HepG2 (cell line): ENCODE data around the gene SEMA3G. TPM values are rescaled to one million over a fixed set of nuclear protein-coding genes. Genes with fewer than 3 reads are reported as not detected.
A peak's percentile ranks its signal among the peaks of the same experiment; 100 is the strongest.

Experiments
- ELK4 ChIP-seq: sonication (generic); formaldehyde crosslinking; IDR thresholded peaks from 2 replicates; pipeline ENCODE4 v1.9.0; 2021; ENCODE audit warnings: missing genetic modification reagents, borderline replicate concordance
- FOXP1 ChIP-seq, 2 experiments: fragments of 450-650 bp in 1 of 2; IDR thresholded peaks; 2 replicates each; pipeline ENCODE4 v1.6.1; 2017 to 2018; ENCODE audit warnings: antibody characterized with exemption in 1 of 2
- HMGA1 ChIP-seq: sonication (generic); formaldehyde crosslinking; conservative IDR thresholded peaks from 2 replicates; pipeline ENCODE4 v1.4.0; 2020; ENCODE audit warnings: missing genetic modification reagents
- KAT2B ChIP-seq: fragments of 150-350 bp; IDR thresholded peaks from 2 replicates; pipeline ENCODE4 v1.6.1; 2014; ENCODE audit warnings: low read depth, low read length, borderline replicate concordance
- KAT7 ChIP-seq: IDR thresholded peaks from 2 replicates; pipeline ENCODE4 v1.6.1; 2018; ENCODE audit warnings: borderline replicate concordance, missing compliant biosample characterization
- KLF12 ChIP-seq: sonication (generic); formaldehyde crosslinking; IDR thresholded peaks from 2 replicates; pipeline ENCODE4 v1.4.0; 2020; ENCODE audit warnings: missing genetic modification reagents, borderline replicate concordance
- MTERF4 ChIP-seq: sonication (generic); formaldehyde crosslinking; IDR thresholded peaks from 2 replicates; pipeline ENCODE4 v1.8.0; 2023; ENCODE audit warnings: mild to moderate bottlenecking, missing genetic modification reagents
- NFE2L1 ChIP-seq: sonication (generic); formaldehyde crosslinking; IDR thresholded peaks from 2 replicates; pipeline ENCODE4 v1.4.0; 2020; ENCODE audit warnings: missing genetic modification reagents, mild to moderate bottlenecking, borderline replicate concordance
- NFE2L2 ChIP-seq: fragments of 150-350 bp; IDR thresholded peaks from 2 replicates; pipeline ENCODE4 v1.6.1; 2014; ENCODE audit warnings: low read length
- NFIB ChIP-seq: sonication (generic); formaldehyde crosslinking; IDR thresholded peaks from 2 replicates; pipeline ENCODE4 v1.9.0; 2021; ENCODE audit warnings: missing genetic modification reagents, mild to moderate bottlenecking, borderline replicate concordance
- RFXANK ChIP-seq: IDR thresholded peaks from 2 replicates; pipeline ENCODE4 v1.6.1; 2016
- SETDB1 ChIP-seq: sonication (generic); formaldehyde crosslinking; IDR thresholded peaks from 2 replicates; pipeline ENCODE4 v1.5.1; 2020; ENCODE audit warnings: missing genetic modification reagents, mild to moderate bottlenecking, borderline replicate concordance
- SMYD3 ChIP-seq: sonication (generic); formaldehyde crosslinking; IDR thresholded peaks from 2 replicates; pipeline ENCODE4 v1.8.1; 2023; ENCODE audit warnings: mild to moderate bottlenecking, missing genetic modification reagents
- SNAI1 ChIP-seq: sonication (generic); formaldehyde crosslinking; IDR thresholded peaks from 2 replicates; pipeline ENCODE4 v1.5.0; 2020; ENCODE audit warnings: mild to moderate bottlenecking, missing genetic modification reagents, borderline replicate concordance
- TP53 ChIP-seq: sonication (generic); formaldehyde crosslinking; conservative IDR thresholded peaks from 2 replicates; pipeline ENCODE4 v1.4.0; 2020; ENCODE audit warnings: missing genetic modification reagents
- ZMYM3 ChIP-seq: sonication (generic); formaldehyde crosslinking; IDR thresholded peaks from 2 replicates; pipeline ENCODE4 v1.5.1; 2020; ENCODE audit warnings: mild to moderate bottlenecking, missing genetic modification reagents
- ZNF354B ChIP-seq: sonication (generic); formaldehyde crosslinking; IDR thresholded peaks from 2 replicates; pipeline ENCODE4 v1.8.0; 2022; ENCODE audit warnings: mild to moderate bottlenecking, missing genetic modification reagents
- ZNF549 ChIP-seq: sonication (generic); formaldehyde crosslinking; IDR thresholded peaks from 2 replicates; pipeline ENCODE4 v1.5.0; 2020; ENCODE audit warnings: missing genetic modification reagents
- ZNF737 ChIP-seq: sonication (generic); formaldehyde crosslinking; IDR thresholded peaks from 2 replicates; pipeline ENCODE4 v1.5.0; 2020; ENCODE audit warnings: missing genetic modification reagents, mild to moderate bottlenecking, borderline replicate concordance
- ZNF891 ChIP-seq: sonication (generic); formaldehyde crosslinking; IDR thresholded peaks from 2 replicates; pipeline ENCODE4 v1.5.0; 2020; ENCODE audit warnings: mild to moderate bottlenecking, missing genetic modification reagents
- polyA plus RNA-seq, 8 experiments: library from polyadenylated mRNA; depleted of rRNA in 3 of 8; stranded (reverse) in 7 of 8; unstranded in 1 of 8; fragments of >200 nt; fragmentation: Illumina TruSeq in 4 of 8; extraction: Trizol in 4 of 8; gene quantifications; 2 replicates each; pipeline versions ENCODE4 v1.2.1 to v1.2.3, GENCODE V29; 2011 to 2016; ENCODE audit warnings: low read depth in 4 of 8, missing spikeins in 1 of 8, mixed read lengths in 1 of 8; ENCODE audit not compliant: insufficient read depth in 1 of 8
- total RNA-seq, 5 experiments: library from RNA; depleted of rRNA; stranded (reverse); fragments of >200 nt; fragmentation: Illumina TruSeq; extraction: Trizol; gene quantifications; 2 replicates each; pipeline ENCODE4 v1.2.3, GENCODE V29; 2016; ENCODE audit warnings: low read depth in 1 of 5
- TF ChIP-seq, protein P1 (sequence below): sonication (generic); formaldehyde crosslinking; IDR thresholded peaks from 2 replicates; pipeline ENCODE4 v1.5.1; 2020; ENCODE audit warnings: mild to moderate bottlenecking, missing genetic modification reagents
- TF ChIP-seq, protein P2 (sequence below): sonication (generic); formaldehyde crosslinking; IDR thresholded peaks from 2 replicates; pipeline ENCODE4 v1.4.0; 2020; ENCODE audit warnings: missing genetic modification reagents, mild to moderate bottlenecking, borderline replicate concordance

SEMA3G gene
- total and polyA plus RNA-seq, 2 of the 13 experiments (the other 11 are each of a cell fraction or from before 2014, with no cell fraction given): 6.1 to 8.3 TPM

DNA sequence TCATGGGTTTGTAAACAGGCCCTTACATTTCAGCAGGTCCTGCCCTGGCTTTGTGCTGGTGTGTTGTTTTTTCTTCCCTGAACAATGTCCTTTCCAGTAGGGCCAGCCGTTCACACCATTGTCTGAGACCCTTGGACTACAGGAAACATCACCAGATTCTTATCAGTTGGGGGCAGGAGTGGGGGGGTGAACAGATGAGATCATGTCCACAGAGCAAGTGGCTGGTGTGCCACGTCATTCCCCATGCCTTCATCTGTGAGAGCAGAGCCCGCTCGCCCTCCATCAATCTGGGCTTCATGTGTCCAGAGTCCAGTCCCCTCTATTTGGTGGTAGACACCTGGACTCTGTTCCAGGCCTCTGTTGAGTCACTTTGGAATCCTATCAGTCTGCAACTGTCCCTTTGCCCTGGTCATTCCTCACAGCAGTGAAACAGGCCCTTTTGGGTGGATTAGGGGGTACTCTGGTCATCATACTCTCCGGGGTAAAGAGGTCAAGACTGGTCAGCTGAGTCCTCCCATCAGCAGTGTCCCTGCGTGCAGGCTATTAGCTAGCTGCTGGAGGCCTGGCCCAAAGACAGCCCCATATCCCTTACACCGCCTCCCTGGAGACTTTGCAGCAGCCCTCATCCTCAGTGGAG is 15.0 kb downstream of the SEMA3G start (continued):
- 0 out of 2 replicates have a peak, but pooled peaks have one; percentile 66 for TF ChIP-seq MTERF4 (CRISPR knock-in tag)
- TF ChIP-seq ZMYM3 (CRISPR knock-in tag): peak; percentile 43; the same call in 1 of the 2 replicates
- TF ChIP-seq SETDB1 (CRISPR knock-in tag): no peak
- no peak for TF ChIP-seq NFE2L2
- TF ChIP-seq RFXANK: no peak
- no peak for TF ChIP-seq HMGA1 (CRISPR knock-in tag)
- TF ChIP-seq KAT2B: no peak
- TF ChIP-seq, protein P1, sequence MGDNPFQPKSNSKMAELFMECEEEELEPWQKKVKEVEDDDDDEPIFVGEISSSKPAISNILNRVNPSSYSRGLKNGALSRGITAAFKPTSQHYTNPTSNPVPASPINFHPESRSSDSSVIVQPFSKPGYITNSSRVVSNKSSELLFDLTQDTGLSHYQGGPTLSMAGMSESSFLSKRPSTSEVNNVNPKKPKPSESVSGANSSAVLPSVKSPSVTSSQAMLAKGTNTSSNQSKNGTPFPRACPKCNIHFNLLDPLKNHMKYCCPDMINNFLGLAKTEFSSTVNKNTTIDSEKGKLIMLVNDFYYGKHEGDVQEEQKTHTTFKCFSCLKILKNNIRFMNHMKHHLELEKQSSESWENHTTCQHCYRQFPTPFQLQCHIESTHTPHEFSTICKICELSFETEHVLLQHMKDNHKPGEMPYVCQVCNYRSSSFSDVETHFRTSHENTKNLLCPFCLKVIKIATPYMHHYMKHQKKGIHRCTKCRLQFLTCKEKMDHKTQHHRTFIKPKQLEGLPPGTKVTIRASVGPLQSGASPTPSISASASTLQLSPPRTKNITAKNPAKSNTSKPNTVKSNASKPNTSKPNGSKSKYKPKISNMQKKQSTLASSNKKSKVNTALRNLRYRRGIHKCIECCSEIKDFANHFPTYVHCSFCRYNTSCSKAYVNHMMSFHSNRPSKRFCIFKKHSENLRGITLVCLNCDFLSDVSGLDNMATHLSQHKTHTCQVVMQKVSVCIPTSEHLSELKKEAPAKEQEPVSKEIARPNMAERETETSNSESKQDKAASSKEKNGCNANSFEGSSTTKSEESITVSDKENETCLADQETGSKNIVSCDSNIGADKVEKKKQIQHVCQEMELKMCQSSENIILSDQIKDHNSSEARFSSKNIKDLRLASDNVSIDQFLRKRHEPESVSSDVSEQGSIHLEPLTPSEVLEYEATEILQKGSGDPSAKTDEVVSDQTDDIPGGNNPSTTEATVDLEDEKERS: peak; percentile 63; the same call in 1 of the 2 replicates
- no peak for TF ChIP-seq ZNF891 (CRISPR knock-in tag)
- TF ChIP-seq KAT7 (CRISPR knock-in tag): no peak
- TF ChIP-seq NFE2L1 (CRISPR knock-in tag): no peak
- TF ChIP-seq ZNF354B: no peak
- TF ChIP-seq TP53 (CRISPR knock-in tag): no peak
- no peak for TF ChIP-seq NFIB (CRISPR knock-in tag)
- no peak for TF ChIP-seq KLF12 (CRISPR knock-in tag)
- TF ChIP-seq, protein P2, sequence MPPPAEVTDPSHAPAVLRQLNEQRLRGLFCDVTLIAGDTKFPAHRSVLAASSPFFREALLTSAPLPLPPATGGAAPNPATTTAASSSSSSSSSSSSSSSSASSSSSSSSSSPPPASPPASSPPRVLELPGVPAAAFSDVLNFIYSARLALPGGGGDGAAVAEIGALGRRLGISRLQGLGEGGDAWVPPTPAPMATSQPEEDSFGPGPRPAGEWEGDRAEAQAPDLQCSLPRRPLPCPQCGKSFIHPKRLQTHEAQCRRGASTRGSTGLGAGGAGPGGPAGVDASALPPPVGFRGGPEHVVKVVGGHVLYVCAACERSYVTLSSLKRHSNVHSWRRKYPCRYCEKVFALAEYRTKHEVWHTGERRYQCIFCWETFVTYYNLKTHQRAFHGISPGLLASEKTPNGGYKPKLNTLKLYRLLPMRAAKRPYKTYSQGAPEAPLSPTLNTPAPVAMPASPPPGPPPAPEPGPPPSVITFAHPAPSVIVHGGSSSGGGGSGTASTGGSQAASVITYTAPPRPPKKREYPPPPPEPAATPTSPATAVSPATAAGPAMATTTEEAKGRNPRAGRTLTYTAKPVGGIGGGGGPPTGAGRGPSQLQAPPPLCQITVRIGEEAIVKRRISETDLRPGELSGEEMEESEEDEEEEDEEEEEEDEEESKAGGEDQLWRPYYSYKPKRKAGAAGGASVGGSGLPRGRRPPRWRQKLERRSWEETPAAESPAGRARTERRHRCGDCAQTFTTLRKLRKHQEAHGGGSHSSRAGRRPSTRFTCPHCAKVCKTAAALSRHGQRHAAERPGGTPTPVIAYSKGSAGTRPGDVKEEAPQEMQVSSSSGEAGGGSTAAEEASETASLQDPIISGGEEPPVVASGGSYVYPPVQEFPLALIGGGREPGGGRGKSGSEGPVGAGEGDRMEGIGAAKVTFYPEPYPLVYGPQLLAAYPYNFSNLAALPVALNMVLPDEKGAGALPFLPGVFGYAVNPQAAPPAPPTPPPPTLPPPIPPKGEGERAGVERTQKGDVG (CRISPR knock-in tag): 0 out of 2 replicates have a peak, but pooled peaks have one; percentile 6
- peak; percentile 92 for TF ChIP-seq FOXP1 (IDR thresholded peaks at IDR 0.05)
- peak; percentile 92 for TF ChIP-seq FOXP1 (CRISPR knock-in tag; IDR thresholded peaks at IDR 0.05)
- TF ChIP-seq ZNF549 (CRISPR knock-in tag): no peak
- TF ChIP-seq ZNF737 (CRISPR knock-in tag): no peak
- TF ChIP-seq SNAI1 (CRISPR knock-in tag): no peak
- no peak for TF ChIP-seq SMYD3
- TF ChIP-seq ELK4 (CRISPR knock-in tag): no peak
